Activated CD4-positive, alpha-beta T cell treated with anti-CD3 and anti-CD28 coated beads, Interleukin-2, amount 50 U/mL, for 48 hours (primary cell): ENCODE results near the gene GPR150.
"Not testable (repeated sequence)": the region's sequence is repeated elsewhere in the genome, so short reads cannot be mapped to it uniquely, and the experiment has no call there.

Experiments
- DNase-seq, 2 experiments: peaks; one replicate each; pipeline ENCODE4 v3.0.0-alpha.2; 2020

The GPR150 gene

DNA sequence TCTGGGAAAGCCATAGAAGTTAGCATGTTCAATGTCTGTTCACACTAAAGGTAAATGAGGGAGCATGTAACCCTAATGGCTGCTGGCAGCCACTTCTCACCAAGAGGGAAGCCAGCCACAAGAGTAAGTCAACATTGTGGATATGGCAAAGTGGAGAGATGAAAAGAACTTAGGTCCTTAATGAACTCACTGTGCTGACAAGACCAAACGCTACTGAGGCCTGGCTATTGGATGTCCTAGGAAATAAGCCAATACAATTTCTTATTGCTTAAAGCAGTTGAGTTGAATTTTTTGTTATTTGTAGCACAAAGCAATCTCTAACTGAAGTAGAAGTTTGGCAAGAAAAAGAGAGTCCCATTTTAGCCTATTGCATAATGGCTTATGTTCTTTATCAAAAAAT is 6.8 kb downstream of the GPR150 start:
- no peak for DNase-seq

DNA sequence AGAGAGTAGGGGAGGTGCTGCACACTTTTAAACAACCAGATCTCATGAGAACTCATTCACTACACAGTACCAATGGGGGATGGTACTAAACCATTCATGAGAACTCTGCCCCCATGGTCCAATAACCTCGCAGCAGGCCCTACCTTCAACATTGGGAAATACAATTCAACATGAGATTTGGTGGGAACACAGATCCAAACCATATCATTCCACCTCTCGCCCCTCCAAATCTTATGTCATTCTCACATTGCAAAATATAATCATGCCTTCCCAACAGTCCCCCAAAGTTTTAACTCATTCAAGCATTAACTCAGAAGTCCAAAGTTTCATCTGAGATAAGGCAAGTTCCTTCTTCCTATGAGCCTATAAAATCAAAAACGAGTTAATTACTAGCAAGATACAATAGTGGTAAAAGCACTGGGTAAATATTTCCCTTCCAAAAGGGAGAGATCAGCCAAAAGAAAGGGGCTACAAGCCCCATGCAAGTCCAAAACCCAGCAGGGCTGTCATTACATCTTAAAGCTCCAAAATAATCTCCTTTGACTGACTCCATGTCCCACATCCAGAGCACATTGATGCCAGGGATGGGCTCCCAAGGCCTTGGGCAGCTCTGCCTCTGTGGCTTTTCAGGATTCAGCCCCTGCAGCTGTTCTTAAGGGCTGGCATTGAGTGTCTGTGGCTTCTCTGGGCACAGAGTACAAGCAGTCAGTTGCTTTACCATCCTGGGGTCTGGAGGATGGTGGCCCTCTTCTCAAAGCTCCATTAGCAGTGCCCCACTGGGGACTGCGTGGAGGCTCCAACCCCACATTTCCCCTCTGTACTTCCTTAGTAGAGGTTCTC is 8.3 kb downstream of the GPR150 start:
- no peak for DNase-seq

DNA sequence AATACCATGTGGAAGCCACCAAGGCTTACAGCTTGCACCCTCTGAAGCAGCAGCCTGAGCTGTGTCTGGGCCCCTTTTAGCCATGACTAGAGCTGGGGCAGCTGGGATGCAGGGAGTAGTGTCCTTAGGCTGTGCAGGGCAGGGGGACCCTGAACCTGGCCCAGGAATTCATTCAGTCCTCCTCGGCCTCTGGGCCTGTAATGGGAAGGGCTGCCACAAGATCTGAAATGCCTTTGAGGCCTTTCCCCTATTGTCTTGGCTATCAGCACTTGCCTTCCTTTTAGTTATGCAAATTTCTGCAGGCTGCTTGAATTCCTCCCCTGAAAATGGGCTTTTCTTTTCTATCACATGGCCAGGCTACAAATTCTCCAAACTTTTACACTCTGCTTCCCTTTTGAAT is 9.0 kb downstream of the GPR150 start:
- no peak for DNase-seq

DNA sequence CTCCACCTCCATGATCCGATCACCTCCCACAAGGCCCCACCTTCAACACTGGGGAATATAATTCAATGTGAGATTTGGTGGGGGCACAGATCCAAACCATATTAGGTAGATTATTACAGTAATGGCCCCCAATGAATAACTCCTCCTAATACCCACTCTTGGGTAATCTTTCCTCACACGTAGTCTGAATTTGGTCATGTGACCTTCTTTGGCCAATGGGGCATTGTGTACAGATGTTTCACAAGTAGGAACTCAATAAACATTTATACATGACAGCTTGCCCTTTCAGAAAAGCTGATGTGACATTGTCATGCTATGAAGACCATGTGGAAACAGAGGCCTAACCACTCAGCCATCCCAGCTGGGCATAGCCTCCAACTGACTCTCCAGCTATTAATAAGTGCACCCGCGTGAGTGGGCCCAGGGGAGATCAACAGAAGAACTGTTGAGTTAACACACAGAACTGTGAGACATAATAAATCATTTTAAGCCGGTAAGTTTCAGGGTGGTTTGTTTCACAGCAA is 10.6 kb downstream of the GPR150 start:
- no peak for DNase-seq

DNA sequence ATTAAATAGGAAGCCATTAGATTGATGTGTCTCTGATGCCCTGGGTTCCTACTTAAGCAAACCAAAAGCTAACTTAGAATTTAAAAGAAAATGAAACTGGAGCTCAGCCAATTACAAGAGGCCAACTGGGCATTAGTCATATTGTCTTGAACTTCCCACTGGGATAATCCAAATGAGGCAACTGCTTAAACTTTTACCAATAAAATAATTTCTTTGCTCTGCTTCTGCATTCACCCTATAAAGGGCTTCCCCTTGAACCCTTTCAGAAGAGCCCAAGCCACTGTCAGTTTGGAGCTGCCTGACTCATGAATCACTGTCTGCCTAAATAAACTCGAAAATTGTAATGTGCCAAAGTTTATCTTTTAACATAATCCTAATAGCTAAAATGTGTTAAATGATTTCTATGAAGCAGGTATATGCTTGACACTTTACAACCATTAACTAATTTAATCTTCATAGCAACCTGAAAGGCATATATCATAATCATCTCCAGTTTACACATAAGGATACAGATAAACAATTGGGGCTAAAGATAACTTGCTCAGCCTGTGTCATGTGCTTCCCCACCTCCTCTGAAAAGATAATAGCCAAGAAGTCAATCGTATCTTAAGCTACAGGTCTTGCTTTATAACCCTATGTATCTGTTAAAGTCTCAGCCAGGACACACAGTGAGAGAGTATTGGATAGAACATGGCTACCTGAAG is 11.5 kb downstream of the GPR150 start:
- no peak for DNase-seq

DNA sequence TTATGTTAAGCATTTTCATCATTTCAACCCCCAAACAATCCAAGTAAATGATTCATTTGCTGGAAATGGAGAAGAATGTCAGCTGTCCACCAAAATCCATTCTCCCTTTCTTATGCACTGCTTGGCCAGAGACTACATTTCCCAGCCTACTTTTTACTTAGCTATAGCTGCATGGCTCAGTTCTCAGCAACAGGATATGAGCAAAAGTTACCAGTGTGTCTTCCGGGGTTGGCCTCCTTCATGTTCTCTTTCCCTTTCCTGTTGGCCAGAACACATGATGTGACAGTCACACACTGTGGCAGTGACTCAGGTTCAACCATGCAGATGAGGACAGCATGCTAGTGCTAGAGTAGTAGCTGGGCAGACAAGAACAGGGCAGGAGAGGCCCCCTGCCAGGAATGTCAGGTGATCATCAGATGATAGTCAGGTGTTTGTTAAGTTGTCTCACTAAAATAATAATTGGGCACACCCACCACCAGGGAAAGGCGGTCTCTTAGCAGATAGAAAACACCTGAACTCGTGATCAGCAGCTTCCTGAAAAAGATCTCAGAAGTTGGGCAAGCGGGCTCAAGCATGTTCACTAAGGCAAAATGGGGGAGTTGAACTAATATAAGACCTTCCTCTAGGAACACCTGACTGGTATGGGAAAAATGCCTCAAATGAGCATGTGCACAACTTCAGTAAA is 12.2 kb downstream of the GPR150 start:
- DNase-seq: peak; percentile 67 to 72

DNA sequence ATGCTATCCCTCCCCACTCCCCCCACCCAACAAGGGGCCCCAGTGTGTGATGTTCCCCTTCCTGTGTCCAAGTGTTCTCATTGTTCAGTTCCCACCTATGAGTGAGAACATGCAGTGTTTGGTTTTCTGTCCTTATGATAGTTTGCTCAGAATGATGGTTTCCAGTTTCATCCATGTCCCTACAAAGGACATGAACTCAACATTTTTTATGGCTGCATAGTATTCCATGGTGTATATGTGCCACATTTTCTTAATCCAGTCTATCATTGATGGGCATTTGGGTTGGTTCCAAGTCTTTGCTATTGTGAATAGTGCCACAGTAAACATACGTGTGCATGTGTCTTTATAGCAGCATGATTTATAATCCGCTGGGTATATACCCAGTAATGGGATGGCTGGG is 13.1 kb downstream of the GPR150 start:
- DNase-seq: not testable (repeated sequence)

DNA sequence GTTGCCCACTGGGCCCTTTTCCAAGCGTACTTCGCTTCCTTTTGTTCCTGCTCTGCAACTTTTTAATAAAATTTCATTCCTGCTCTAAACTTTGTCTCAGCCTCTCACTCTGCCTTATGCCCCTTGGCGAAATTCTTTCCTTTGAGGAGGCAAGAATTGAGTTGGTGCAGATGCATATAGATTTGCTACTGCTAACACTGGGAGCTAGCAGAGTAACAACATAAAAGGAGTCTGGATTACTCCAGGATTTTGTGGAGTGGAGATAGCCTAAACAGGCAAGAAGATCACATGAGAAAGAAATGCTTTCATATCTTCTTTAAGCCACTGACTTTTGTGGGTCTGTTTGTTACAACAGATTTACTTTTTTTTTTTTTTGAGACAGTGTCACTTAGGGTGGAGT is 13.8 kb downstream of the GPR150 start:
- no peak for DNase-seq

DNA sequence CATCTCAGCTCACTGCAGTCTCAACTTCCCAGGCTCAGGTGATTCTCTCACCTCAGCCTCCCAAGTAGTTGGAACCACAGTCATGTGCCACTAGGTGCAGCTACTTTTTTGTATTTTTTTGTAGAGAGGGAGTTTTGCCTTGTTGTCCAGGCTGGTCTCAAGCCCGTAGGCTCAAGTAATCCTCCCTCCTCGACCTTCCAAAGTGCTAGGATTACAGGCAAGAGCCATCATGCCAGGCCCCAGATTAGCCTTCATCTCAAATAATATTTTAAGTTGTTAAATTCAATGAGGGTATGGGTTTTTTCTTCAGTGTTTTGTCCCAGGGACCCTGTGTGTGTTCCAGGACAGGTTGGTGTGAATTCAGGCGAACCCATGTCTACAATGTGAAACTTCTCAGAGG is 14.2 kb downstream of the GPR150 start:
- no peak for DNase-seq

DNA sequence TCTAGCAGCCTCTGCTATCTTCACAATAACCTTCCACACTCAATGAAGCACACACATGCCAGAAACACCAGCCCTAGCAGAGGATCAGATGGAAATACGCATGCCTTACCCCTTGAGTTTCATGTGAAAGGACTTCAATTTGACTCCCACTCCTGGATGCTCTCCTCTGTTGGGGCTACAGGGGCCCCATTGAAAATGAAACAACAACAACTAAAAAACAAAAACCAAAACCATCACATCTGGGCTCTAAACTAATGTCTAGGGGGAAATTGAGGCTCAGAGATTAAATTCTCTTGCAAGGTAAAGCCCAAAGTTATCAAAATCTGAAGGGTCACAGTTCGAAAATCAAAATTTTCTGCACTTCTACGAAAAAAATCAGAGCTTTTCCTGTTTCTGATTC is 18.7 kb downstream of the GPR150 start:
- no peak for DNase-seq

DNA sequence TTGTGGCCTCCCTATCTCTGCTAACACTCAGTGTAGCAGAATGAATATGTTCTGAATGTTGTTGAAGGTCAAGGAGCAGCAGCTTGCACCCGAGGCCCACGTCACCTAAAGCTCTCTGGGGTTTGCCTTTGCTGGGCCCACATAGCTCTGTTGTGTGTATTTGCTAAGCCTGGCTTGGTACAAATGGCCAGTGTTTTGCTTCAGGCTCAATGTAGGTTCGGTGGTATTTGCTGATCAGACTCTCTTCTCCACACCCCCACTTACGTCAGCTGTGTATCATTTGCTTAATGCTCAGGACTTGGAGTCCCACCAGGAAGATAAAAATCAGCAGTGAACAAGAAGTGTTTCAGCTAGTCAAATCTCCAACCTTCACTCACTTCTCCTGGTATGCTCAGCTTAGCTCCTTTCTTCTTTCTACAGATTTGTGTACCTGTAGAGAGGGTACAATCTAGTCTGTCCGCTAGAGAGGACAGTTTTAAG is 21.9 kb downstream of the GPR150 start:
- no peak for DNase-seq

DNA sequence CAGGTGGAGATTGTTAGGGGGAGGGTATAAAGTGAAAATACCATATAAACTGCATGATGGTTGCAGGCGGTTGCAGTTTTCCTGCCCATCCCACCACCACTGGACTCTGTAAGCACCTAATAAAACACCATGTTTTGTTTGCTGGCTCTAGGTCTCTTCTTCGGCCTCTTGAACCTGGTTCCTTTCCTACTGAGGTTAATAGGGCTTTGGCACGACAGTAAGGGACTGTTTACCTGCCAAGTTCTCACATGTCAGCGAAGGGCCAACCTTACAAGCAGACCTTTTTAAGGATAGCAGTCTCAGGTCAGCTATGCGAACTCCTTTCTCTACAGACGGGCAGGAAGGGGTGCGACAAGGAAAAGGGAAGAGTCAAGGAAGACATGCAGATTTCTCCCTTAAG is 23.3 kb downstream of the GPR150 start:
- no peak for DNase-seq

DNA sequence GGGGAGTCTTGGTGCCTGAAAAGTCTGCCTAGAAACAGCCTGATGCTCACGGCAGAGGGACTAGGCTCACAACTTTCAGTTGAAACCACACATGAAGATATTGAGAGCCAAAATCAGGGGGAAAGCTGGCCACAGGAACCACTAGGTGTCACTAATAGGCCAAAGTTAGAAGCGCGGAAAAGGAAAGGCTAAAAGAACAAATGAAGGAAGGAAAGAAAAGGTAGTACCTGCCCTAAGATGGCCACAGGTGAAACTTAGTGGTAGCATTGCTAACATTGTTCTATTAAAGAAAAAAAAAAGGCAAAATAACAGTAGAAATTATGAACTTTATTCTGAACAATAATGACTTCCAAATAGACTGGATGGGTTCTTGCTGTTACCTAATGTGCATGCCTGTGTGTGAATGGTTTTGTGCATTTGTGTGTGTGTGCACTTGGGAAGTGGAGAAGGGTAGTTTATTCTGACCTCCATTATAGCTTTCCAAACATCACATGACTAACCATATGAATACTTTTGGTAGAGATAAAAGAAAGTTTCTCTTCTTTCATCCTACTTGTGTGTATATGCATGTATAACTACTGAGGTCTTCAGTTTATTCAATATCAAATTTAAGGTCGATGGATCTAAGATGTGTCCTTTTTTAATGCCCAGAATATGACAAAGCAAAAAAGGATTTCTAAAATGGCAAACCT is 24.6 kb downstream of the GPR150 start:
- peak; percentile 49 to 58 for DNase-seq

DNA sequence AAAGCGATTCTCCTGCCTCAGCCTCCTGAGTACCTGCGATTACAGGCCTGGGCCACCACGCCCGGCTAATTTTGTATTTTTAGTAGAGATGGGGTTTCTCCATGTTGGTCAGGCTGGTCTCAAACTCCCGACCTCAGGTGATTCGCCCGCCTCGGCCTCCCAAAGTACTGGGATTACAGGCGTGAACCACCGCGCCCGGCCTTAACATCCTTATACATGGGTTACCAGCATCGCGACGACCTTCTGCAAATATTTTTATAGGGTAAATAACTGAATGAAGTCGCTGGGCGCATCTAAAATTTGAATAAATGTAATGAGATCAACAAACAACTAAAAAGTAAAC is 26.3 kb downstream of the GPR150 start:
- DNase-seq: not testable (repeated sequence)

DNA sequence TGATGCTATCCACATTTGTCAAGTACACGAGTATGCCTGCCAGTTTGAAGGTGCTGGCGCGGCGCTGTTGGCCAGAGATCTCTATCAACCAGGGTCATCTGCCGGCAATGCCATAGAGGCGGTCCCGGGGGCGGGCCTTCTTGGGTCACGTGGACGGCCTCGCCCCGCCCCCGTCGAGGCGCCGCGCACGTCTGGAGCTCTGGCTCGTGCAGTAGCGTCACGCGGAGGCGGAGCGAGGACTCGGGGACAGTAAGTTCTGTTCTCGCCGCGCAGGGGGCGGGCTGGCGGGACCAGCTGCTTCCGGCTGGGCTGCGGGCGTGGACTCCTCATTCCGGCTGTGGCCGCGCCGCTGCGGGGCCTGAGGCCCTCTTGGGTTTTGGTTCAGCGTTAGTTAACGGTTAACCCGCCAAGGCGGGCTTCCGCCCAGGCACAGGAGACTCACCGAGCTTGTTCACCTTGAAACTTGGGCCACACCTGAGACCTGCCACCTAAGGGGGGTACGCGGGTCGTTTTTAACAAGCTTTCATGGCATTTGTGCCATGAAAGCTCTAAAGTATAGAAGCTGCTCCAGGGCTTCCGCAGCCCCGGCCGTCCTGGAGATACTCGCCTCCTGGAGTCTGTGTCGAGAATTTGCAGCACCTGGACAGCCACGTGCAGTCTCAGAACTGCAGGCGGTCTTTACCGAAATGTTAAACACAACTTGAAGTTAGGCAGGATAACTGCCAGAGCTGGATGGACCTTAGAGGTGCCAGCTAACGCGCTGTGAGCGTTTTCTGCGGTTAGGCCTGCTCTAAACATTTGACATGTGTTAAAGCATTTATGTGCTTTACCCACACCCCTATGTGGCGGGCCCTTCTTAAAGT is 26.9 kb downstream of the GPR150 start, which contains the start of gene RFESD:
TSS of gene RFESD (plus strand) at position 209 of the 863 bp plus-strand sequence. CDS start 5,495 bp downstream, outside the sequence.
- DNase-seq: peak; percentile 97 to 98

DNA sequence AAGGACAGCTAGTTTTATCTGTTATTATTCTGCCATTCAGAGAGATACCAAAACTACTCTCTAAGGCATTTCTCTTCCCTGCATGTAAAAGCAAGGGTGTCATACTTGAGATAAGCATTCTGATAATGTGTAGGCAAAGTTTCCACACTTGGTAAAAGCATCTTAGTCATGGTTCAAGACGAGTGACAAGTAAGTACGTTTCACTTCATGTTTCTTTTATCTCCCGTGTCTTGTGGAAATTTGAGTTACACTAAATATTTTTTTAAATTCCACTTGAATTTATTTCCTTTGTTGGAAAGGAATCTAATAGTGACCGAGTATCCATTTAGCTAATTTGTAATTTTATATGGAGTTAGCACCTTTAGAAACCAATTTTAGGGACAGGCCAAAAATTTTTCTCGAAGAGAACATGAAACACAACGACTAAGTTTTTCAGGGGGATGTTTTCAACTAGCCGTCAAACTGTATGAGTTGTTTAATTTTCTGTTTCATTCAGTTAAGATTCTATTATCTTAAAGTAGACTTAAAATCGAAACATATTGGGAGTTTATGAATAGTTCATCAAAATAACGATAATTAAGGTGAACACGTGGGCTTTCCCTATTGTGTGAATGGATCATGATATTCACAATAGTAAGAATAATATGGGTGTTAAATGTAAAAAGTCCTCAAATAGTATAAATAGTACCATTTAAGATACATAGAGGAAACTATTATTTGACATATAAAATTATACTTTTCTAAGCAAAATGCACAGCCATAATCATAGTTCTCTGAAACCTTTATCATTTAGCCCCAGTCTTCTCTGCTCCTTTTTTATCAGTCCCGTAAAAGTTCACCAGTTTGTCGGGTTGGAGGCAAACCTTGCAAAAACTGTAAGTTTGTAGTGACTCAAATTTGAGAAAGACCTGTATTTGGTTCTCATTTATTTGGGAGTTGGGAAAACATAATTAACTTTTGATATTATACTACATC is 28.3 kb downstream of the GPR150 start:
- DNase-seq: no peak

DNA sequence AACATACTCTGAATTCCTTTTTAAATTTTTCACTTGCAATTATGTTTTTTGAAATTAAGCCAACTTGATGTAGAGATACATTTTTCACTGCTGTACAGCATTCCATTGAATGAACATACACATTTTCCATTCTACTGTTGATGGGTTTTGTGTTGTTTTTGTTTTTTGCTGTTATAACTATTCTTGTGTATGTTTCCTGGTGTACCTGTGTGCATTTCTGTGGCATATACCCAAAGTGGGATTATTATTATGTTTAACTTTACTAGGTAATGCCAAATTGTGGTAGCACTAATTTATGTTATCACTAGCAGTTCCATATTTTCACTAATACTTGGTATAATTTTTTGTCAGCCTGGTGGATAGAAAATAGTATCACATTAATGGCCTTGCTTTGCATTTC is 29.4 kb downstream of the GPR150 start:
- DNase-seq: no peak

DNA sequence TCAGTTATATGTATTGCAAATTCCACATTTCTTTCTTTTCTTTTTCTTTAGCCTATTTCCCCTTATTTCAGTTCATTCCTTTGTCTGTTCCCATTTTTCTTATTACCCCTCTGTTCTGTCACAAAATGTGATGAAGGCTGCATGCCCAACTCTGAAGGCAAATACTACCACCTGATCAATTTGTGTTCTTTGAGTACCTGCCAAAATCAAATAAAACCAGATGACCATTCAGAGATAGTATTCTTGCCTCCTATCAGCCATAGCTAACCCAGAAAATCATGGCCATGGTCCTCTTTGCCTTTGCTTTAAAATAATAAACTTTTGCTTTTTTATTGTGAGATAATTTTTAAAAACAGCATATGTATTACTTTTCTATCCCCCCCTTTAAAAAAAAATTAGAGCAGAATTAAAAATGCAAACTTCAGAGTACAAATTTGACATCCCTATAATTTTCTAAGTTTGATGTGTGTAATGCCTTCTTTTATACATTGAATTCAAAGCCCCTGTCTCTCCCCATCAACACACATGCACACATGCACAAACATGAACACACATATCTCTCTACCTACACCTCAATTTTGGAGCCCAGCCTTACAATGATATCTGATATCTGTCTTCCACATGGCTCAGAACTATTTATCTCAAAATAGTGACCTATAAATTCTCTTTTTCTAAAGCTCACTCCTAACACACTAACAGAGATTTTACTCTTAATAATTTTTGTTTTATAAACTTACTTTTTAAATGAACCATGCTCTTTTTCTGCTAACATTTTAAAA is 30.1 kb downstream of the GPR150 start:
- no peak for DNase-seq

DNA sequence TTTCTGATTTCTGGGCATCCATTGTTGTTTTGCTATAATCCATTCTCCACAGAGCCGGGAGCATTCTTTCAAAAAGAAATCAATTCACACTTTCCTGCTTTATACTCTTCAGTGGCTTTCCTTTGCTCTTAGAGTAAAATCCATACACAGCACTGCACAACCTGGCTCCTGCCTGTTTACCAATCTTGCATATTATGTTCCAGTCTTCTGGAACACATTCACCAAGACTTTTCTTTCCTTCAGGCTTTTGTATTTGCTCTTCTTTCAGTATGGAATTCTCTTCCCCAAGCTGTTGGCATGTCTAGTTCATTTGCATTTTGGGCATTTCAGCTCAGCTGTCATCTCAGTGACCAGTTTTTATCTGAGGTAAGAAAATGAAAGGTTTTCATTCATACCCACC is 33.0 kb downstream of the GPR150 start:
- no peak for DNase-seq

DNA sequence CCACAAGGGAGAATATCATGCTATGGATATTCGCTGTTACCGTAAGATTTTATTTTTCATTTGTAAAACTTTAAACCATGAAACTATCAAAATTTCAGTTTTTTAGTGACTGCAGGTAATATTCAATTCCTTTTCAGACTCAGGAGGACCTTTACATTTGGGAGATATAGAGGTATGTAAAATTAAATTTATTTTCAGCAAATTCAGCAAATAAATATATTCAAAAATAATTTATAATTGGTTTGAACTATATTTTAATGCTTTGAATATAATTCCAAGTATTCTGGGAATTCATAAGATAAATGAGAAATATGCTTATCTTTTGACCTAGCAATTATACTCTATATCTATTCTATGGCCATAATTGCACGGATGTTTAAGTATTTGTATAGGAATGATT is 34.3 kb downstream of the GPR150 start:
- DNase-seq: no peak
